Subcutaneous abdominal adipose tissue (tissue), 5 donors: Measurements from ENCODE around the gene IGSF21.

Experiments used
- H3K27ac ChIP-seq: one replicate; pipeline ENCODE4 v1.7.0; 2013; ENCODE audit warnings: low read depth, mild to moderate bottlenecking, inconsistent platforms, low read length, moderate library complexity
- H3K27me3 ChIP-seq, 5 donors: one replicate each; pipeline ENCODE4 v1.7.0; 2013; ENCODE audit warnings: low read length in 5 of 5, inconsistent platforms in 1 of 5; ENCODE audit not compliant: control insufficient read depth in 5 of 5, insufficient read depth in 4 of 5
- H3K36me3 ChIP-seq, 5 donors: one replicate each; pipeline ENCODE4 v1.7.0; 2013; ENCODE audit warnings: low read length in 5 of 5; ENCODE audit not compliant: control insufficient read depth in 5 of 5, insufficient read depth in 5 of 5
- H3K4me1 ChIP-seq, 5 donors: one replicate each; pipeline ENCODE4 v1.7.0; 2013; ENCODE audit warnings: low read length in 5 of 5, mild to moderate bottlenecking in 3 of 5, moderate library complexity in 1 of 5; ENCODE audit not compliant: control insufficient read depth in 5 of 5, insufficient read depth in 5 of 5
- H3K4me3 ChIP-seq, 5 donors: one replicate each; pipeline ENCODE4 v1.7.0; 2013; ENCODE audit warnings: low read length in 5 of 5, low read depth in 1 of 5
- H3K9ac ChIP-seq, 5 donors: one replicate each; pipeline ENCODE4 v1.7.0; 2013; ENCODE audit warnings: low read length in 5 of 5, mild to moderate bottlenecking in 4 of 5, moderate library complexity in 3 of 5
- H3K9me3 ChIP-seq, 5 donors: one replicate each; pipeline ENCODE4 v1.7.0; 2013; ENCODE audit warnings: low read length in 5 of 5; ENCODE audit not compliant: control insufficient read depth in 5 of 5
- donor health status: healthy.
- donor health status: healthy.
- donor health status: healthy.
- donor health status: healthy.
- donor health status: healthy.

The IGSF21 gene

DNA sequence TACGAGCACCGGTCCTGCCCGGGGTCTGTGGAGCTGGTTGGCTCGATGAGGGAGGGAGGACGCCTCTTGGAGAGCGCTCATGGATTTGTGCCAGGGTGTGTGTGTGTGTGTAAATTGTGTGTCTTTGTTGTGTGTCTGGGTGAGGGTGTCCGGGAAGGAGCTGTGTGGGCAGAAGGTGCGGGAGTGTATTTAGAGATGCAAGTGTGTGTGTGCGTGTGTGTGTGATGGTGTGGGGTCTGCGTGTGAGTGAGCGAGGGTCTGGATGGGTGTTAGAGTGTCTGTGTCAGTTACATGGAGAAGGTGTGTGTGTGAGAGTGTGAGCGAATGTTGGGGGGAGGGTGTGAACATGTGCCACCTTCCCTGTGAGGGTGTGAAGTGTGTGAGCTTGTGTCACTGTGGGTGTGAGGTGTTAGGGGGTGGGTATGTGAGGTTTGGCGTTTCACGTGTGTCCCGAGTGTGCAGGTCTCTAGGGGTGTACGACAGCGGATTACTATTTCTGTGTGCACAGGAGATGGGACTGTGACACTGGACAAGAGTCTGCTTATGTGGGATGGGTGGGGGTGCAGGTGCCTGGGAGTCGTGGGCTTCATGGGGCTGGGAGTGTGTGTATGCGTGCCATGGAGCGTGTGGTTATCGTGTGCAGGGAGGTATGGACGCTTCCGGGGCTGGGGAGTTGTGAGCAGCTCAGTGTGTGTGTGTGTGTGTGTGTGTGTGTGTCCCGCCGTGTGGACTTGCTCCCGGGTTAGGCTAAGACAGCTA is 880 bp downstream of the IGSF21 start:
- H3K4me1 ChIP-seq = peaks cover 0 to 49% (median 34%) of the 10 kb centered on the region in 5 donors
- peaks cover 45 to 76% (median 67%) of the 10 kb centered on the region in 5 donors for H3K27me3 ChIP-seq
- H3K9me3 ChIP-seq = no peaks in the 10 kb centered on the region
- no peak overlapping the region for H3K9ac ChIP-seq
- no peaks in the 10 kb centered on the region for H3K36me3 ChIP-seq
- no peak overlapping the region for H3K27ac ChIP-seq
- peak overlapping the region in 4 of 5 donors; percentile 6 to 55 (median 39) for H3K4me3 ChIP-seq

DNA sequence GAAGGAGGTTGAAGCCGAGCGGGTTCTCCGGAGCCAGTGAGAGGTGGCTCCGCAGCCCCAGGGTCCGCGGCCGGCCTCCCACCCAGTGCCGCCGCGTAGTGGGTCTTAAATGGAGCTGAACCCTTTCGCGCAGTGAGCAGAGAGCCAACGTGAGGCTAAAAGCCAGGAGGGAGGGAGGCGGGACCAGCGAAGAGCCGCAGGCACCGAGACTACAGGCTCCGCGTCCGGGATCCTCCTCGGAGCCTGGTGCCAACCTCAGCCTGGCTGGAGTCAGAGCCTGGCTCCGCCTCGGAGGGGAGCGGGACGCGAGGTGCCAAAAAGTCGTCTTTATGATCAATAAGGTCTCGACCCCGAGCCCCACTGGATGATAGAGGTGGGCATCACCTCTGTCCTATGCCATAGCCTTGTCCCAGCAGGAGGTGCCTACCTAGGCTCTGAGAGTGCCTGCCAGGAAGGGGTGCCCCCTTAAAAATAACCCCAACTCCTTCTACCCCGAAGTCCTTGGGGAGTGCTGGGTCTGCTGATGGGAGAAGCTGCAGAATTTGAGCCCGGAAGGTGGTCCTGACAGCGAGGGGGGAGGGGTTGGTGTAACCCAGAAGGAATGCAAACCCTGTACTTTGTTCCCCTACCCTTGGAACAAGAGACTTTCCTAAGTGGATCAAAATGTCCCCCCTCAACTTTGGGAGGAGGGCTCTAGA is 1.6 kb downstream of the IGSF21 start:
- H3K27ac ChIP-seq = no peak overlapping the region
- peaks cover 0 to 49% (median 34%) of the 10 kb centered on the region in 5 donors for H3K4me1 ChIP-seq
- peak overlapping the region; percentile 11 to 50 (median 34) for H3K4me3 ChIP-seq
- H3K9ac ChIP-seq = no peak overlapping the region
- H3K27me3 ChIP-seq = peaks cover 51 to 75% (median 67%) of the 10 kb centered on the region in 5 donors
- H3K9me3 ChIP-seq = no peaks in the 10 kb centered on the region
- H3K36me3 ChIP-seq = no peaks in the 10 kb centered on the region

DNA sequence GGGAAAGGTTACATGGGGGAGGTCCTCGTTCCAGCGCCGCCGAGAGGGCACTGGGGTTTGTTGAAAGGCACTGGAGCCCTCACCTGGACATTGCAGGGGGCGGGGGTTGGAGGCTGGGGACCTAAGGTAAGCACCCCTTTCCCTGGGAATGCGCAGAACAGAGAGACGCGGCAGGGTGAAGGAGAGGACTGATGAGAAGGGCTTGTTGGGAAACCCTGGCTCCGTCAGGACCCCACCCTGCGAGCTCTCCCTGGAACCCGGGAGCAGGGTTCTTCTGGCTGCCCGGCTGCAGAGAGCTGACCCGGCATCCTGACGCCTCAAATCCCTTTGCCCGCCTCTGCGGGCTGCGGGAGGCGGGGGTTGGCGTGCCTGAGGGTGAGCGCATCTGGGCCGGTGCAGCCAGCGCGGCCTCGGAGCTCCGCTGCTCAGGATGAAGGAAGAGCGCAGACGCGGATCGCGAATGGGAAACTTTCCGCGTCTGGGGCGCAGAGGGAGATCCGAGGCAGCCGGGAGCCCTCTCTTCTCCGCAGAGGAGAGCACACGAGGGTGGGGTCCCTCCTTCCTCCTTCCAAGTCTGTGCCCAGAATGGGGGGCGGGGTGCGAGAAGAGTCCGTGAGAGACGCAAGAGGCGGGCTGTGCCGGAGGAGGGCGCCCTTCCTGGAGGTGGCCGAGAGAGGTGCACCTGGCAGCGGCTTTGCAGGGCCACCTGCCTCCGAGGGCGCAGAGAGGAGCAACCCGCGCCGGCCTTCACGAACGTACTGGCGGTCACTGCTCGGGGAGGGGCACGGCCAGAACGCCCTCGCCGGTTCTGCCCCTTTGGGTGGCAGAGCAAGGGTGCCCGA is 2.4 kb downstream of the IGSF21 start:
- H3K4me1 ChIP-seq = peaks cover 0 to 43% (median 29%) of the 10 kb centered on the region in 5 donors
- H3K27ac ChIP-seq = no peak overlapping the region
- H3K36me3 ChIP-seq = no peaks in the 10 kb centered on the region
- H3K9me3 ChIP-seq = no peaks in the 10 kb centered on the region
- H3K27me3 ChIP-seq = peaks cover 52 to 77% (median 72%) of the 10 kb centered on the region in 5 donors
- H3K4me3 ChIP-seq = peak overlapping the region in 4 of 5 donors; percentile 31 to 50 (median 35)
- H3K9ac ChIP-seq = no peak overlapping the region

DNA sequence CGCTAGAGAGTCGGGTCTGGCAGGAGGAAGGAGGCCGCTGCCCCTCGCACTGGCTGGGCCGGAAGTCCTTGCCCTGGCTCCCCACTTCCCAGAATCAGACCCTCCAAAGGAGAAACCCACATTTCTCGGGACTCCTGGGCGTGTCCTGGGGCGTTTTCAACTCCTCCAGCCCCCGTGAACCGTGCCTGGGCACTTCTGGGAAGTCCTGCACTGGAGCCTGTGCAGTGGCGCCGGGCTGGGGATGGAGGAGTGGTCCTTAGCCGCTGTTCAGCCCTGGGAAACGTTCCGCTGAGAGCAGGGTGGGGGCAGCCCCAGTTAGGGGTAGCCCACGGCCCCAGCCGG is 3.0 kb downstream of the IGSF21 start:
- Histone ChIP-seq H3K9ac (no peak overlapping the region), H3K4me3 (peak overlapping the region in 3 of 5 donors; percentile 31 to 50 (median 34)), H3K4me1 (peaks cover 0 to 43% (median 28%) of the 10 kb centered on the region in 5 donors), H3K27ac (no peak overlapping the region), H3K36me3 (no peaks in the 10 kb centered on the region), H3K9me3 (no peaks in the 10 kb centered on the region), H3K27me3 (peaks cover 51 to 81% (median 76%) of the 10 kb centered on the region in 5 donors)

DNA sequence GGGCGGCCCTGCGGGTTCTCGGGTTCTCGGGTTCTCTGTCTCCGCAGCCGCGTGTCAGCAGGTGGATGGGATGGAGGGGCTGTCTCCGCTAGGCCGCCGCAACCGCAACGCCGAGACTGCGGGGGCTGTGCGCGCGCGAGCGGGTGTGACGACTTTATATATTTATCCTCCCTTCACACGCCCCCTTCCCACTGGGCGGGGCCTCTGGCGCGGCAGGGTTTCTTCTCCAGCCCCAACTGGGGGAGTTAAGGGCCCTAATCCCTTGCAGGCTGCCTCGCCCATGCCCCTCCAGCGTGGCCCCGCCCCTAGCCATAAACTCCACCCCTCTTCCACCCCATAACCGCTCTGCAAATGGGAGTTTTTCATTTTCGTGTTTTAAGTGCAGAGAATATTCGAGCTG is 3.4 kb downstream of the IGSF21 start:
- no peak overlapping the region for H3K9ac ChIP-seq
- H3K4me1 ChIP-seq = peaks cover 0 to 43% (median 28%) of the 10 kb centered on the region in 5 donors
- H3K4me3 ChIP-seq = peak overlapping the region in 3 of 5 donors; percentile 31 to 50 (median 34)
- H3K36me3 ChIP-seq = no peaks in the 10 kb centered on the region
- H3K27me3 ChIP-seq = peaks cover 49 to 79% (median 73%) of the 10 kb centered on the region in 5 donors
- H3K27ac ChIP-seq = no peak overlapping the region
- no peaks in the 10 kb centered on the region for H3K9me3 ChIP-seq

DNA sequence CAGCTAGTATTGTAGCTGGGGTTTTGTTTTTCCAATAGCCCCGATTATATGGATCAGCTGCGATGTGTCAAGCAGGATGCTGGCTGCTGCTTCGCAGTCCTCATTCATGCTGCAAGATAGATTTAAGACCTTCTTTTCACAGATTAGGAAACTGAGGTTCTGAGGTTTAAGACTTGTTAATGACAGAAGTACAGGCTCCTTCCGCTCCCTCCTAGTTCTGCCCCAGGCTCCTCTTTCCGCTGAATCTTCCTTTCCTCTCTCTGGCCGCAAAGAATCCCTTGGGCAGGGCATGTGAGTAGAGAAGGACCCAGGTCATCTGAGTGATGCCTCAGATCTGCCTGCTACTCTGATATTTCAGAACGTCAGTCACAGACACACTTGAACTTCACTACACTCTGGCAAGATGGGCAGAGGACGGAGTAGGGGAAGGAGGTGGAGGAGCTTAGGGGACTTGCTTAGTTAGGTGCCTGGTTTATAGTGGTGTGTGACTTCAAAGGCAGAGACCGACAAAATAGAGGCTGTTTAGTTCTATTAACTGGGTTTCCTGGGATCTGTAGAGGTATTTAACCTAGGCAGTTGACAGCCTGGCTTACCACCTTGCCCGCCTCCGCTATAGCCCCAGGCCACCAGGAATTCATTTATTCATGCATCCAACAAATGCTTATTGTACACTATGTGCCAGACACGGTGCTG is 4.2 kb downstream of the IGSF21 start:
- H3K9ac ChIP-seq = no peak overlapping the region

DNA sequence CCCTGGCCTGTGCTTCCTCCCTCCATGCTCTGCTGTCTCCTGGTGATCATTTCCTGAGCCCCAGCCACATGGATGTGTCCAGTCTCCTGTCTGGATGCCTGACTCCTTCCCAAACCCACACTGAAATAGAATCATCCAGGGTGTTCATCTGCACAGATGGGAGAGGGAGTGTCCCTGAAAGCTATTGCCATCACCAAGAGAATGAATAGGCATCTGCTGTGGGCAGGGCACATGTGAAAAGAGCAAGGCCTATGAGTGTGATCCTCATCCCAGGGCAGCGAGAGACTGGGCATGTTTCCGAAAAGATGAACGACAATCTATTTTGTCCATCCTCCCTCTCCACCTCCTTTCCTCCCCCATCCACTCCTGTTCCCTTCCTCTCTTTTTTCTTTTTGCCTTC is 5.0 kb downstream of the IGSF21 start:
- H3K4me3 ChIP-seq = no peak overlapping the region
- no peaks in the 10 kb centered on the region for H3K9me3 ChIP-seq
- no peak overlapping the region for H3K9ac ChIP-seq
- no peaks in the 10 kb centered on the region for H3K36me3 ChIP-seq
- H3K27ac ChIP-seq = no peak overlapping the region
- peaks cover 0 to 37% (median 22%) of the 10 kb centered on the region in 5 donors for H3K4me1 ChIP-seq
- peaks cover 38 to 75% (median 62%) of the 10 kb centered on the region in 5 donors for H3K27me3 ChIP-seq

More for the DNA sequence above, 4.2 kb downstream of the IGSF21 start:
- H3K4me1 ChIP-seq = peaks cover 0 to 43% (median 28%) of the 10 kb centered on the region in 5 donors
- H3K36me3 ChIP-seq = no peaks in the 10 kb centered on the region
- no peak overlapping the region for H3K27ac ChIP-seq
- no peaks in the 10 kb centered on the region for H3K9me3 ChIP-seq
- H3K27me3 ChIP-seq = peaks cover 44 to 74% (median 67%) of the 10 kb centered on the region in 5 donors
- no peak overlapping the region for H3K4me3 ChIP-seq

DNA sequence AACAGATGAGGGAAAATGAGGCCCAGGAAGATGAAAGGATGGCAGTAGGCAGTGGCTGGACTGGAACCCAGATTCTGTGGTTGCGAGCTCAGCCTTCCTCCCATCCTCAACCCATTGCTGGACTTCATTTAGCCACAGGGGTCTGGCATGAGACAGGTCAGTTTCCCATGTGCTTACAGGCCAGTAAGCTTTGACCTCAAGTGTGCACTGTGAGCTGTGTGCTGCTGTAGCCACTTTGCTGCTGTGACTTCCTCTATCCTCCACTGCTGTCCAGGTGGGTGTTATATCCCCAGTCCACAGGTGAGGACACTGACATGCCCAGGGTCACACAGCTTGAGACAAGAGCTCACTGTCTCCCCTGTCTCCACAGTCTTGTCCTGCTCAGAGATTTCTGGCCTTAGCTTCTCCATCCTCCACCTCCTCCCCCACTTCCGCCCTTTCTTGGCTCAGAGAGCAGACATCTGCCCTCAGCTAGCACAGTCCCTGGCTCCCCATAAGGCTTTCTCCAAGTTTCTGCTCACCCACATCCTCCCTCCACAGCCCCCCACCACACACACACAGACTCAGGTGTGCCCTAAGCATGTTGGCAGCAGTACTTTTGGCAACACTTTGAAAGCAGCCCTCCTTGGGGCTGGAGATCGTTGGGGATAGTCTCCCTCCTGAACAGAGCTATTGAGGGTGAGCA is 7.3 kb downstream of the IGSF21 start:
- H3K27ac ChIP-seq = no peak overlapping the region
- no peaks in the 10 kb centered on the region for H3K36me3 ChIP-seq
- H3K27me3 ChIP-seq = peaks cover 21 to 59% (median 49%) of the 10 kb centered on the region in 5 donors
- H3K4me3 ChIP-seq = no peak overlapping the region
- no peak overlapping the region for H3K9ac ChIP-seq
- H3K4me1 ChIP-seq = peaks cover 0 to 23% (median 13%) of the 10 kb centered on the region in 5 donors
- H3K9me3 ChIP-seq = no peaks in the 10 kb centered on the region

DNA sequence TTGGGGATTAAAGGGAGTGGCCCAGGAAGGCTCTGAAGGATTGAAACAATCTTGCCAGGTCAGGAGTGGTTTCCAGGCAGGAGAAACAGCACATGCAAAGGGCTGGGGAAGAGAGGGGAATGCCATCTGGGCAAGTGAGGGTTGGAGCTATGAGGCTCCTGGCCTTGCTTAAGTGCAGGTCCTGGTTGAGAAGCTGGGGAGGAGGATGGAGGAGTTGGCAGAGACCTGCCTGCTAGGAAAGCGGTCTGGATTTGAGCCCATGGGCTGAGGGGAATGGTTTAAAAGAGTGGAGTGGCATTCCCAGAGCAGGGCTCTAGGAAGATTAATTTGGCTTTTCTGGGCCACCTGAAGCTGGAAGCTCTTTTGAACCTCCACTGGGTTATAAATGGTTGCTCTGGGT is 9.2 kb downstream of the IGSF21 start:
- Histone ChIP-seq H3K4me3 (no peak overlapping the region), H3K4me1 (peaks cover 0 to 4% (median 0%) of the 10 kb centered on the region in 5 donors), H3K9me3 (no peaks in the 10 kb centered on the region), H3K36me3 (no peaks in the 10 kb centered on the region), H3K27ac (no peak overlapping the region), H3K27me3 (peaks cover 16 to 52% (median 40%) of the 10 kb centered on the region in 5 donors), H3K9ac (no peak overlapping the region)
